ENCODE data around the gene ITGA11. TPM values are rescaled to one million over a fixed set of nuclear protein-coding genes. Genes with fewer than 3 reads are reported as not detected.

The ITGA11 gene
- total and polyA plus RNA-seq, 2 of the 13 experiments (the other 11 are each of a cell fraction or from before 2014, with no cell fraction given) = not detected

DNA sequence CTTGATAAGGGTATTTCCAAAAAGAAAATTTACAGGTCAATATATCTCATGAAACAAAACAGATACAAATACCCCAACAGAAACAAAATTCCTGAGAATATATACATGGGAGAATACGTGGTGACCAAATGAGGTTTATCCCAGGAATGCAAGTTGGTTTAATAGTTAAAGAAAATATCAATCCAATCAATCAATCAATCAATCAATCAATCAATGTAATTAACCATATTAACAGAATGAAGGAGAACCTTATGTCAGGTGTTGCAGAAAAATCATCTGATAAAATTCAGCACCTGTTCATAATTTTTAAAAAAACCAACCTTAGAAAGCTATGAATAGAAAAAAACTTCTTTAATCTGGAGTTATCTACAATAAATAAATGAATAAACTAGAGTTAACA, 35.9 kb downstream of the ITGA11 start:
- ChIA-PET POLR2A (no interaction called here), CTCF (ENCODE audit: low intra/inter-chr PET ratio, low total read pairs) (no interaction called here)
- Histone ChIP-seq H3K9ac (ENCODE audit: insufficient read depth, low read depth, low read length) (no peak overlapping the region), H4K20me1 (ENCODE audit: insufficient read depth, low read length) (no peaks in the 10 kb centered on the region), H2AFZ (ENCODE audit: low read length) (no peak overlapping the region), H3K27me3 (ENCODE audit: control insufficient read depth in 1 of 2, insufficient read depth in 2 of 2, low read length in 2 of 2) (0 out of 5 replicates have a peak, but pooled peaks cover 0 to 4% of the 10 kb centered on the region in 2 experiments), H3K9me3 (ENCODE audit: low read length) (no peaks in the 10 kb centered on the region), H3K4me1 (ENCODE audit: insufficient read depth, low read length) (peaks cover 9% of the 10 kb centered on the region), H3K36me3 (replicated peaks in 1 of 2; ENCODE audit: control insufficient read depth in 1 of 2, insufficient read depth in 2 of 2, low read length in 2 of 2) (no peaks in the 10 kb centered on the region), H3K27ac (ENCODE audit: extremely low read length, insufficient read depth, low read length) (no peak overlapping the region), H3K4me2 (ENCODE audit: low read depth, low read length) (no peak overlapping the region), H3K79me2 (ENCODE audit: insufficient read depth, low read length) (no peaks in the 10 kb centered on the region), H3K4me3 (replicated peaks in 1 of 3; ENCODE audit: insufficient read depth in 1 of 3, low read depth in 2 of 3, low read length in 3 of 3) (no peak overlapping the region)
- no peak for FAIRE-seq
- no TSS peak for BruUV-seq (replicated peaks)
- no peak for ATAC-seq
- intact Hi-C loops (cut with micrococcal nuclease; ENCODE audit: unreplicated experiment) = no loop called here
- no peak for DNase-seq (ENCODE audit: low spot score)
- in situ Hi-C loops (cut with HindIII; ENCODE audit: extremely low pct_ligation_motif_present, low pct_unique_long_range_greater_than_20kb) = no loop called here
- WGBS (ENCODE audit: low lambda C conversion rate) = 6% methylated on average over 1 of the region's 1 CpG
- TF ChIP-seq TFE3 (CRISPR knock-in tag; IDR thresholded peaks at IDR 0.05) = no peak
- no peak for TF ChIP-seq ZBTB7B (CRISPR knock-in tag; IDR thresholded peaks at IDR 0.05)
- no peak for TF ChIP-seq CEBPB (IDR thresholded peaks at IDR 0.05; ENCODE audit: borderline replicate concordance, low read depth, low read length)
- no peak for TF ChIP-seq ZNF784 (CRISPR knock-in tag; IDR thresholded peaks at IDR 0.05; ENCODE audit: borderline replicate concordance)
- TF ChIP-seq KAT2B (IDR thresholded peaks at IDR 0.05; ENCODE audit: borderline replicate concordance, low read depth, low read length) = no peak
- no peak for TF ChIP-seq SALL1 (CRISPR knock-in tag; IDR thresholded peaks at IDR 0.05)
- no peak for TF ChIP-seq ZNF292 (CRISPR knock-in tag; IDR thresholded peaks at IDR 0.05; ENCODE audit: borderline replicate concordance, low read depth)
- no peak for TF ChIP-seq ZNF646 (CRISPR knock-in tag; IDR thresholded peaks at IDR 0.05)
- TF ChIP-seq BHLHE40 (IDR thresholded peaks at IDR 0.05; ENCODE audit: low read length) = no peak
- TF ChIP-seq ZNF138 (CRISPR knock-in tag; IDR thresholded peaks at IDR 0.05; ENCODE audit: low read depth) = no peak
- TF ChIP-seq, protein P1, sequence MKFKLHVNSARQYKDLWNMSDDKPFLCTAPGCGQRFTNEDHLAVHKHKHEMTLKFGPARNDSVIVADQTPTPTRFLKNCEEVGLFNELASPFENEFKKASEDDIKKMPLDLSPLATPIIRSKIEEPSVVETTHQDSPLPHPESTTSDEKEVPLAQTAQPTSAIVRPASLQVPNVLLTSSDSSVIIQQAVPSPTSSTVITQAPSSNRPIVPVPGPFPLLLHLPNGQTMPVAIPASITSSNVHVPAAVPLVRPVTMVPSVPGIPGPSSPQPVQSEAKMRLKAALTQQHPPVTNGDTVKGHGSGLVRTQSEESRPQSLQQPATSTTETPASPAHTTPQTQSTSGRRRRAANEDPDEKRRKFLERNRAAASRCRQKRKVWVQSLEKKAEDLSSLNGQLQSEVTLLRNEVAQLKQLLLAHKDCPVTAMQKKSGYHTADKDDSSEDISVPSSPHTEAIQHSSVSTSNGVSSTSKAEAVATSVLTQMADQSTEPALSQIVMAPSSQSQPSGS (CRISPR knock-in tag; IDR thresholded peaks at IDR 0.05) = no peak
- no peak for TF ChIP-seq AGO2 (optimal IDR thresholded peaks at IDR 0.05; ENCODE audit: low read depth, low read length)
- no peak for TF ChIP-seq ZNF136 (CRISPR knock-in tag; IDR thresholded peaks at IDR 0.05; ENCODE audit: low read depth)
